Ishikawa (cell line): ENCODE results near the gene SYCP1.

Source experiments
- CEBPB ChIP-seq: IDR thresholded peaks from 2 replicates; pipeline ENCODE4 v1.6.1; 2012
- CREB1 ChIP-seq: IDR thresholded peaks from 2 replicates; pipeline ENCODE4 v1.6.1; 2012; ENCODE audit warnings: low read depth
- EGR1 ChIP-seq: IDR thresholded peaks from 2 replicates; pipeline ENCODE4 v1.6.1; 2012
- EP300 ChIP-seq: IDR thresholded peaks from 2 replicates; pipeline ENCODE4 v1.6.1; 2012; ENCODE audit warnings: borderline replicate concordance
- FOXM1 ChIP-seq: IDR thresholded peaks from 2 replicates; pipeline ENCODE4 v1.6.1; 2012; ENCODE audit warnings: low read depth, borderline replicate concordance
- NFIC ChIP-seq: IDR thresholded peaks from 2 replicates; pipeline ENCODE4 v1.6.1; 2012
- RAD21 ChIP-seq: IDR thresholded peaks from 2 replicates; pipeline ENCODE4 v1.6.1; 2012; ENCODE audit warnings: low read depth
- TAF1 ChIP-seq: IDR thresholded peaks from 2 replicates; pipeline ENCODE4 v1.6.1; 2012; ENCODE audit warnings: low read depth, mild to moderate bottlenecking
- TCF12 ChIP-seq: IDR thresholded peaks from 2 replicates; pipeline ENCODE4 v1.6.1; 2012; ENCODE audit warnings: low read depth
- TEAD4 ChIP-seq: IDR thresholded peaks from 2 replicates; pipeline ENCODE4 v1.6.1; 2012
- YY1 ChIP-seq: IDR thresholded peaks from 2 replicates; pipeline ENCODE4 v1.6.1; 2012; ENCODE audit warnings: low read depth
- ZBTB7A ChIP-seq: IDR thresholded peaks from 2 replicates; pipeline ENCODE4 v1.6.1; 2012; ENCODE audit warnings: low read depth
- TF ChIP-seq, protein P1 (sequence below): IDR thresholded peaks from 2 replicates; pipeline ENCODE4 v1.6.1; 2012; ENCODE audit warnings: low read depth, mild to moderate bottlenecking
- TF ChIP-seq, protein P2 (sequence below): IDR thresholded peaks from 2 replicates; pipeline ENCODE4 v1.6.1; 2012
- TF ChIP-seq, protein P3 (sequence below): IDR thresholded peaks from 2 replicates; pipeline ENCODE4 v1.6.1; 2012

Gene SYCP1

DNA sequence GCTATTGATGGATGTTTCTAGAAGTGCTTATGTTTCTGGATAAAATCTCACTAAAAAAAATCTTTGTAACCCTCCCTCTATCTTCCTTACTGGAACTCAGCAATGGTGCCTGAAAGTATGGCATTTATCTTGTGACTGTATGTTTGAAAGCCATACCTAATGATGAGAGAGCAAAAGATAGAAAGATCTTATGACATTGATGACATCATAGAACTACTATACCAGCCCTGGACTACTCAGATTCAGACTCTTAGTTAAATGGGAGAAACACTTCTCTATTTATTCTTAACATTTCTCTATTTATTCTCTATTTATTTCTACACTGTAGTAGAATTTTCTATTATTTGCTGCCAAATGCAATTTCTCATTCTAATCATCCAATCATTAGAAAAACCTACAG lies 32.7 kb upstream of the SYCP1 start:
- TF ChIP-seq, protein P1, sequence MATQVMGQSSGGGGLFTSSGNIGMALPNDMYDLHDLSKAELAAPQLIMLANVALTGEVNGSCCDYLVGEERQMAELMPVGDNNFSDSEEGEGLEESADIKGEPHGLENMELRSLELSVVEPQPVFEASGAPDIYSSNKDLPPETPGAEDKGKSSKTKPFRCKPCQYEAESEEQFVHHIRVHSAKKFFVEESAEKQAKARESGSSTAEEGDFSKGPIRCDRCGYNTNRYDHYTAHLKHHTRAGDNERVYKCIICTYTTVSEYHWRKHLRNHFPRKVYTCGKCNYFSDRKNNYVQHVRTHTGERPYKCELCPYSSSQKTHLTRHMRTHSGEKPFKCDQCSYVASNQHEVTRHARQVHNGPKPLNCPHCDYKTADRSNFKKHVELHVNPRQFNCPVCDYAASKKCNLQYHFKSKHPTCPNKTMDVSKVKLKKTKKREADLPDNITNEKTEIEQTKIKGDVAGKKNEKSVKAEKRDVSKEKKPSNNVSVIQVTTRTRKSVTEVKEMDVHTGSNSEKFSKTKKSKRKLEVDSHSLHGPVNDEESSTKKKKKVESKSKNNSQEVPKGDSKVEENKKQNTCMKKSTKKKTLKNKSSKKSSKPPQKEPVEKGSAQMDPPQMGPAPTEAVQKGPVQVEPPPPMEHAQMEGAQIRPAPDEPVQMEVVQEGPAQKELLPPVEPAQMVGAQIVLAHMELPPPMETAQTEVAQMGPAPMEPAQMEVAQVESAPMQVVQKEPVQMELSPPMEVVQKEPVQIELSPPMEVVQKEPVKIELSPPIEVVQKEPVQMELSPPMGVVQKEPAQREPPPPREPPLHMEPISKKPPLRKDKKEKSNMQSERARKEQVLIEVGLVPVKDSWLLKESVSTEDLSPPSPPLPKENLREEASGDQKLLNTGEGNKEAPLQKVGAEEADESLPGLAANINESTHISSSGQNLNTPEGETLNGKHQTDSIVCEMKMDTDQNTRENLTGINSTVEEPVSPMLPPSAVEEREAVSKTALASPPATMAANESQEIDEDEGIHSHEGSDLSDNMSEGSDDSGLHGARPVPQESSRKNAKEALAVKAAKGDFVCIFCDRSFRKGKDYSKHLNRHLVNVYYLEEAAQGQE, result no peak
- TF ChIP-seq EP300, result no peak
- TF ChIP-seq, protein P2, sequence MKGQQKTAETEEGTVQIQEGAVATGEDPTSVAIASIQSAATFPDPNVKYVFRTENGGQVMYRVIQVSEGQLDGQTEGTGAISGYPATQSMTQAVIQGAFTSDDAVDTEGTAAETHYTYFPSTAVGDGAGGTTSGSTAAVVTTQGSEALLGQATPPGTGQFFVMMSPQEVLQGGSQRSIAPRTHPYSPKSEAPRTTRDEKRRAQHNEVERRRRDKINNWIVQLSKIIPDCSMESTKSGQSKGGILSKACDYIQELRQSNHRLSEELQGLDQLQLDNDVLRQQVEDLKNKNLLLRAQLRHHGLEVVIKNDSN, result no peak
- TF ChIP-seq ZBTB7A, result no peak
- TF ChIP-seq TAF1, result no peak
- no peak for TF ChIP-seq FOXM1
- no peak for TF ChIP-seq TCF12
- TF ChIP-seq TEAD4, result no peak
- no peak for TF ChIP-seq EGR1
- no peak for TF ChIP-seq NFIC
- TF ChIP-seq CREB1, result no peak
- no peak for TF ChIP-seq CEBPB
- TF ChIP-seq, protein P3, sequence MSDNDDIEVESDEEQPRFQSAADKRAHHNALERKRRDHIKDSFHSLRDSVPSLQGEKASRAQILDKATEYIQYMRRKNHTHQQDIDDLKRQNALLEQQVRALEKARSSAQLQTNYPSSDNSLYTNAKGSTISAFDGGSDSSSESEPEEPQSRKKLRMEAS, result no peak
- TF ChIP-seq RAD21, result no peak
- no peak for TF ChIP-seq YY1

DNA sequence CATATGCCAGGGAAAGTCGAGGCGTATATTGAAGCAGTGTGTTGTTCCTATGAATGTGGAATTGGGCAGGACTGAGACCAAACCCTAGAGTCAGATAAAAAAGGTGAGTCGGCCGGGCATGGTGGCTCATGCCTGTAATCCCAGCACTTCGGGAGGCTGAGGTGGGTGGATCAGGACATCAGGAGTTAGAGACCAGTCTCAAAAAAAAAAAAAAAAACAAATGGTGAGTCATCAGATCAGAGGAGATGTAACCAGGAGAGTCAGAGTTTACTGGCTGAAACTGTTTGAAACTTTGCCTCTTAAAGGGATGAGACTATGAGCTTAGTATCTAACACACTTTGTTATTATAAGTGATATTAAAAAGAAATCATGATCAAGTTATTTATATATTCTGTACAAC lies 26.4 kb upstream of the SYCP1 start:
- TF ChIP-seq EGR1 (no peak), ZBTB7A (no peak), YY1 (no peak), CEBPB (no peak), TCF12 (no peak), FOXM1 (no peak), EP300 (no peak), TEAD4 (no peak), NFIC (no peak), CREB1 (no peak), RAD21 (no peak), TAF1 (no peak)
- TF ChIP-seq, protein P3, result no peak
- TF ChIP-seq, protein P2, result no peak
- TF ChIP-seq, protein P1, result no peak

- TF ChIP-seq, protein P1, result no peak
- TF ChIP-seq FOXM1, result no peak
- TF ChIP-seq ZBTB7A, result no peak
- no peak for TF ChIP-seq RAD21
- no peak for TF ChIP-seq TCF12
- TF ChIP-seq, protein P2, result no peak
- TF ChIP-seq, protein P3, result no peak
- no peak for TF ChIP-seq EP300
- TF ChIP-seq CREB1, result no peak
- no peak for TF ChIP-seq YY1
- TF ChIP-seq TAF1, result no peak
- no peak for TF ChIP-seq EGR1
- TF ChIP-seq CEBPB, result no peak
- TF ChIP-seq NFIC, result no peak
- TF ChIP-seq TEAD4, result no peak
Measured at GRCh38 chr1:114831276-114831994, 23.2 kb upstream of the SYCP1 start.

DNA sequence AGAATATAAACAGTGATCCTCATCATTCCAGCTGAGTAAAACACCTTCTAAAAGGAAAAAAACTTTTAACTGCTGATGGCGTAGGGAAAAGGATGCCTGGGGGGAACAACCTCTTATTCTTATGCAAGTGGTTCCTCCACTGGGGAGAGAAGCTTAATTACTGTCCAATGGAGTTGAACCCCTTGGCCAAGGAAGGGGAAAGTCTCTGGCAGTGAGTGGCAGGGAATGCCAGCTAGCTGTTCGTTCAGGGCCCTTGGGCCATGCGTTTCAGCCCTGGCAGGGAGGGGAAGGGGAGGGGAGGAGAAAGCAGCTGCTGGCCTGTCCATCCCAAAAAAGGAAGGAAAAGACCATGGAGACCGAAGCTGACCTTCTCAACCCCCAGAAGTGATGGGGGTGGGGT lies 22.6 kb upstream of the SYCP1 start:
- TF ChIP-seq EP300, result no peak
- no peak for TF ChIP-seq CREB1
- no peak for TF ChIP-seq TEAD4
- no peak for TF ChIP-seq CEBPB
- TF ChIP-seq NFIC, result no peak
- TF ChIP-seq, protein P3, result no peak
- TF ChIP-seq EGR1, result no peak
